CD1c-positive myeloid dendritic cell (primary cell): ENCODE results near the gene PRKCE.

Experiments
- DNase-seq: peaks from one replicate; pipeline ENCODE4 v3.0.0-alpha.2; 2016; ENCODE audit errors: extremely low spot score

The PRKCE gene

GRCh38 chr2:46076251-46076650 is 424.8 kb downstream of the PRKCE start:
- DNase-seq: no peak

- no peak for DNase-seq
Observed at GRCh38 chr2:46076875-46077274, 425.4 kb downstream of the PRKCE start.

GRCh38 chr2:46077522-46078107 is 426.1 kb downstream of the PRKCE start:
- DNase-seq: no peak

GRCh38 chr2:46079985-46080560 is 428.6 kb downstream of the PRKCE start:
- no peak for DNase-seq

GRCh38 chr2:46082531-46083485 is 431.3 kb downstream of the PRKCE start:
- DNase-seq: peak; percentile 66

- DNase-seq: peak; percentile 48
Observed at GRCh38 chr2:46086578-46087070, 435.1 kb downstream of the PRKCE start.

- DNase-seq: no peak
Observed at GRCh38 chr2:46087492-46087891, 436.0 kb downstream of the PRKCE start.

GRCh38 chr2:46091004-46091403 is 439.5 kb downstream of the PRKCE start:
- no peak for DNase-seq

GRCh38 chr2:46091961-46092667 is 440.6 kb downstream of the PRKCE start:
- no peak for DNase-seq

GRCh38 chr2:46094689-46095088 is 443.2 kb downstream of the PRKCE start:
- no peak for DNase-seq

GRCh38 chr2:46095830-46096229 is 444.4 kb downstream of the PRKCE start:
- DNase-seq: peak; percentile 24

- peak; percentile 83 for DNase-seq
Observed at GRCh38 chr2:46096260-46096659, 444.8 kb downstream of the PRKCE start.

GRCh38 chr2:46097714-46098480 is 446.4 kb downstream of the PRKCE start:
- DNase-seq: peak; percentile 85

GRCh38 chr2:46098621-46099062 is 447.2 kb downstream of the PRKCE start:
- DNase-seq: no peak

GRCh38 chr2:46101557-46102220 is 450.2 kb downstream of the PRKCE start:
- peak; percentile 2 for DNase-seq

GRCh38 chr2:46106690-46107089 is 455.2 kb downstream of the PRKCE start:
- no peak for DNase-seq

- no peak for DNase-seq
Observed at GRCh38 chr2:46114996-46115395, 463.5 kb downstream of the PRKCE start.

GRCh38 chr2:46116150-46116549 is 464.7 kb downstream of the PRKCE start:
- DNase-seq: no peak

GRCh38 chr2:46116553-46116991 is 465.1 kb downstream of the PRKCE start:
- DNase-seq: no peak

GRCh38 chr2:46117379-46117778 is 465.9 kb downstream of the PRKCE start:
- DNase-seq: no peak
